ENCODE data around the gene DHX57.
"Not testable (repeated sequence)": the region's sequence is repeated elsewhere in the genome, so short reads cannot be mapped to it uniquely, and the experiment has no call there.

DHX57 gene

GRCh38 chr2:38863061-38863695 is 12.6 kb downstream of the DHX57 start:
- no peak for DNase-seq

GRCh38 chr2:38862476-38862875 is 13.3 kb downstream of the DHX57 start:
- DNase-seq, result no peak

GRCh38 chr2:38856165-38856564 is 19.6 kb downstream of the DHX57 start:
- DNase-seq, result no peak

GRCh38 chr2:38850045-38850444 is 25.7 kb downstream of the DHX57 start:
- DNase-seq, result no peak

GRCh38 chr2:38836791-38837190 is 38.9 kb downstream of the DHX57 start:
- DNase-seq, result peak; percentile 2

GRCh38 chr2:38835990-38836389 is 39.7 kb downstream of the DHX57 start:
- no peak for DNase-seq

- DNase-seq, result no peak
Observed at GRCh38 chr2:38835015-38835601, 40.6 kb downstream of the DHX57 start.

- DNase-seq, result no peak
Observed at GRCh38 chr2:38830526-38831159, 45.1 kb downstream of the DHX57 start.

GRCh38 chr2:38829971-38830370 is 45.8 kb downstream of the DHX57 start:
- no peak for DNase-seq

- DNase-seq, result no peak
Observed at GRCh38 chr2:38828460-38828859, 47.3 kb downstream of the DHX57 start.

- DNase-seq, result not testable (repeated sequence)
Observed at GRCh38 chr2:38827539-38828145, 48.1 kb downstream of the DHX57 start.

- no peak for DNase-seq
Observed at GRCh38 chr2:38825956-38826355, 49.8 kb downstream of the DHX57 start.

GRCh38 chr2:38824906-38825305 is 50.8 kb downstream of the DHX57 start:
- DNase-seq, result no peak

- no peak for DNase-seq
Observed at GRCh38 chr2:38823386-38823785, 52.3 kb downstream of the DHX57 start.

- no peak for DNase-seq
Observed at GRCh38 chr2:38818565-38818964, 57.2 kb downstream of the DHX57 start.

GRCh38 chr2:38815936-38816335 is 59.8 kb downstream of the DHX57 start:
- DNase-seq, result no peak

- DNase-seq, result no peak
Observed at GRCh38 chr2:38810488-38810887, 65.2 kb downstream of the DHX57 start.

- no peak for DNase-seq
Observed at GRCh38 chr2:38808677-38809076, 67.1 kb downstream of the DHX57 start.

GRCh38 chr2:38806733-38807059 is 69.0 kb downstream of the DHX57 start:
- DNase-seq, result no peak

- DNase-seq, result no peak
Observed at GRCh38 chr2:38806015-38806732, 69.6 kb downstream of the DHX57 start.

GRCh38 chr2:38797953-38798352 is 77.8 kb downstream of the DHX57 start:
- no peak for DNase-seq

GRCh38 chr2:38797250-38797676 is 78.5 kb downstream of the DHX57 start:
- no peak for DNase-seq

GRCh38 chr2:38795016-38795415 is 80.7 kb downstream of the DHX57 start:
- DNase-seq, result not testable (repeated sequence)

All from stimulated activated CD4-positive, alpha-beta T cell treated with anti-CD3 and anti-CD28 coated beads, Interleukin-1b, Interleukin-23, amount 100 ng/mL, for 48 hours (primary cell).